Endothelial cell of umbilical vein (primary cell): ENCODE data around the gene TSKU. TPM values are rescaled to one million over a fixed set of nuclear protein-coding genes. Genes with fewer than 3 reads are reported as not detected.

ENCODE experiments used
- Bru-seq: library from RNA; stranded (reverse); fragments of 400-500 nt; gene quantifications from one replicate; lab custom pipeline; 2021; lab: Mats Ljungman, UMichigan
- BruChase-seq, 2 experiments: library from RNA; stranded (reverse); fragments of 400-500 nt; gene quantifications; one replicate each; lab custom pipeline; 2021; lab: Mats Ljungman, UMichigan
- BruUV-seq: library from RNA; stranded (reverse); fragments of 400-500 nt; replicated peaks from 2 replicates; lab custom pipeline; 2021; lab: Mats Ljungman, UMichigan
- CTCF ChIA-PET: fragments of 300-600, 350-600 bp; sonication (Branson Sonifier 250); formaldehyde crosslinking; loops from one replicate; lab custom pipeline; 2021; ENCODE audit warnings: antibody characterized with exemption, inconsistent platforms; lab: Charles Lee
- POLR2A ChIA-PET: fragments of 300-600, 350-600 bp; sonication (Branson Sonifier 250); formaldehyde crosslinking; loops from one replicate; lab custom pipeline; 2021; ENCODE audit warnings: antibody characterized with exemption, inconsistent platforms; lab: Charles Lee
- DNase-seq: peaks from one replicate; pipeline ENCODE4 v3.0.0-alpha.2; 2011; ENCODE audit warnings: low read depth, low spot score
- FAIRE-seq: peaks from 2 replicates; lab custom pipeline; 2011; peaks lifted over from hg19 to GRCh38; lab: Jason Lieb, UNC
- H2AFZ ChIP-seq: 2 replicates; pipeline ENCODE4 v1.6.0; 2012; ENCODE audit warnings: low read depth, low read length, control low read depth, inconsistent platforms
- H3K27ac ChIP-seq: 2 replicates; pipeline ENCODE4 v1.5.1; 2011; ENCODE audit warnings: low read depth, mild to moderate bottlenecking, control low read depth, low read length, moderate library complexity; ENCODE audit not compliant: insufficient read depth
- H3K27me3 ChIP-seq, 2 experiments: 2 replicates each; pipeline versions ENCODE4 v1.6.0 to v1.6.1; 2011; ENCODE audit warnings: low read length in 2 of 2, mixed read lengths in 1 of 2; ENCODE audit not compliant: control insufficient read depth in 2 of 2, insufficient read depth in 2 of 2
- H3K36me3 ChIP-seq, 2 experiments: 2 replicates in 1 of 2; 3 replicates in 1 of 2; pipeline ENCODE4 v1.5.1; 2011; ENCODE audit warnings: low read length in 2 of 2, mild to moderate bottlenecking in 1 of 2, moderate library complexity in 1 of 2; ENCODE audit not compliant: control insufficient read depth in 2 of 2, insufficient read depth in 2 of 2; ENCODE audit errors: extremely low read depth in 1 of 2
- H3K4me1 ChIP-seq: 3 replicates; pipeline ENCODE4 v1.5.1; 2011; ENCODE audit warnings: mild to moderate bottlenecking, low read length; ENCODE audit not compliant: control insufficient read depth, insufficient read depth; ENCODE audit errors: extremely low read depth
- H3K4me2 ChIP-seq: 2 replicates; pipeline ENCODE4 v1.6.1; 2011; ENCODE audit warnings: low read length, control low read depth, mixed read lengths; ENCODE audit not compliant: insufficient read depth
- H3K4me3 ChIP-seq, 3 experiments: fragments of 200-600 bp in 1 of 3; sonication (generic), shearing (Covaris generic) in 1 of 3; replicated peaks in 1 of 3; 2 replicates each; pipeline ENCODE4 v1.5.1; 2011 to 2016; ENCODE audit warnings: control low read depth in 3 of 3, low read length in 3 of 3, mild to moderate bottlenecking in 2 of 3, inconsistent platforms in 1 of 3, low read depth in 1 of 3, moderate library complexity in 1 of 3; ENCODE audit not compliant: insufficient read depth in 1 of 3
- H3K79me2 ChIP-seq: 2 replicates; pipeline ENCODE4 v1.6.0; 2012; ENCODE audit warnings: low read length, inconsistent platforms; ENCODE audit not compliant: control insufficient read depth, insufficient read depth
- H3K9ac ChIP-seq: replicated peaks from 2 replicates; pipeline ENCODE3; 2011; ENCODE audit warnings: low read length, control low read depth; ENCODE audit not compliant: insufficient read depth; ENCODE audit errors: extremely low read depth
- H3K9me1 ChIP-seq: replicated peaks from 3 replicates; pipeline ENCODE4 v1.6.0; 2011; ENCODE audit warnings: mild to moderate bottlenecking, low read length; ENCODE audit not compliant: control insufficient read depth, insufficient read depth; ENCODE audit errors: extremely low read depth
- H3K9me3 ChIP-seq: replicated peaks from 2 replicates; pipeline ENCODE4 v1.5.1; 2012; ENCODE audit warnings: low read length, inconsistent platforms; ENCODE audit not compliant: control insufficient read depth, insufficient read depth
- H4K20me1 ChIP-seq: replicated peaks from 2 replicates; pipeline ENCODE3; 2011; ENCODE audit warnings: mild to moderate bottlenecking, low read length; ENCODE audit not compliant: control insufficient read depth, insufficient read depth; ENCODE audit errors: extremely low read depth
- EZH2 ChIP-seq: IDR thresholded peaks from 2 replicates; pipeline ENCODE4 v1.6.1; 2012; ENCODE audit warnings: borderline replicate concordance, low read depth, mild to moderate bottlenecking, moderate library complexity, low read length, inconsistent platforms; ENCODE audit not compliant: severe bottlenecking
- POLR2A ChIP-seq: IDR thresholded peaks from 2 replicates; pipeline ENCODE4 v1.6.1; 2012; ENCODE audit warnings: low read depth, mild to moderate bottlenecking, control low read depth, low read length
- POLR2AphosphoS5 ChIP-seq: IDR thresholded peaks from 2 replicates; pipeline ENCODE4 v1.6.1; 2012; ENCODE audit warnings: low read depth, mild to moderate bottlenecking, control low read depth, low read length, moderate library complexity; ENCODE audit not compliant: insufficient read depth
- dilution Hi-C: fragments of 300-500 bp; cut with MboI; formaldehyde crosslinking; loops from one replicate; pipeline ENCODE4 v1.15.0; 2019; ENCODE audit warnings: low sequenced_read_pairs; ENCODE audit not compliant: extremely low pct_ligation_motif_present
- intact Hi-C: fragments of 100-400 bp; cut with micrococcal nuclease; formaldehyde crosslinking; loops from one replicate; pipeline ENCODE4 v1.10.0; 2022
- long read RNA-seq: library from polyadenylated mRNA; stranded (forward); transcript quantifications from one replicate; pipeline ENCODE4 v2.0.0, GENCODE V29; 2021
- polyA minus RNA-seq, 3 experiments: library from RNA; depleted of rRNA, polyadenylated mRNA; stranded (reverse); fragments of >200 nt; gene quantifications; 1 replicate in 1 of 3; 2 replicates in 2 of 3; pipeline ENCODE4 v1.2.3, GENCODE V29; 2011
- polyA plus RNA-seq, 4 experiments: library from polyadenylated mRNA; depleted of rRNA in 3 of 4; stranded (reverse) in 3 of 4; unstranded in 1 of 4; fragments of >200 nt; gene quantifications; 2 replicates each; pipeline versions ENCODE4 v1.2.1 to v1.2.3, GENCODE V29; 2011 to 2012; ENCODE audit warnings: missing spikeins in 1 of 4
- total RNA-seq: library from RNA; stranded (reverse); gene quantifications from 2 replicates; pipeline ENCODE4 v1.2.3, GENCODE V29; 2021

The TSKU gene, protein sequence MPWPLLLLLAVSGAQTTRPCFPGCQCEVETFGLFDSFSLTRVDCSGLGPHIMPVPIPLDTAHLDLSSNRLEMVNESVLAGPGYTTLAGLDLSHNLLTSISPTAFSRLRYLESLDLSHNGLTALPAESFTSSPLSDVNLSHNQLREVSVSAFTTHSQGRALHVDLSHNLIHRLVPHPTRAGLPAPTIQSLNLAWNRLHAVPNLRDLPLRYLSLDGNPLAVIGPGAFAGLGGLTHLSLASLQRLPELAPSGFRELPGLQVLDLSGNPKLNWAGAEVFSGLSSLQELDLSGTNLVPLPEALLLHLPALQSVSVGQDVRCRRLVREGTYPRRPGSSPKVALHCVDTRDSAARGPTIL
- 16.2 and 22.5 TPM in 2 replicates for total RNA-seq
- polyA plus RNA-seq = 21.2 and 30.2 TPM in 2 replicates
- polyA plus RNA-seq (2011; cell fraction: cytosol; rRNA removed) = 13.4 and 16.3 TPM in 2 replicates
- polyA plus RNA-seq (2011; cell fraction: nucleus; rRNA removed) = 5.6 and 7.1 TPM in 2 replicates
- 15.4 and 22.7 TPM in 2 replicates for polyA plus RNA-seq (2012)
- polyA minus RNA-seq = 16.8 and 20.0 TPM in 2 replicates
- polyA minus RNA-seq (2011; cell fraction: cytosol; rRNA and poly(A)+ RNA removed) = 38.3 TPM
- 5.4 and 6.7 TPM in 2 replicates for polyA minus RNA-seq (2011; cell fraction: nucleus; rRNA and poly(A)+ RNA removed)
- Bru-seq, nascent RNA = percentile 55 among the genes with signal in this experiment
- BruChase-seq, experiment 1, labeled RNA remaining after a 6-hour chase = percentile 62 among the genes with signal in this experiment
- percentile 67 among the genes with signal in this experiment for BruChase-seq, experiment 2, labeled RNA remaining after a 2-hour chase
- long read RNA-seq, transcript TSKU-201 (2 exons, 2,712 nt) = major isoform, 37 of 84 reads
- long read RNA-seq, partial matches to known transcripts = 42 of 84 reads
- long read RNA-seq, other reads (novel, unspliced or antisense) = 5 of 84 reads

DNA sequence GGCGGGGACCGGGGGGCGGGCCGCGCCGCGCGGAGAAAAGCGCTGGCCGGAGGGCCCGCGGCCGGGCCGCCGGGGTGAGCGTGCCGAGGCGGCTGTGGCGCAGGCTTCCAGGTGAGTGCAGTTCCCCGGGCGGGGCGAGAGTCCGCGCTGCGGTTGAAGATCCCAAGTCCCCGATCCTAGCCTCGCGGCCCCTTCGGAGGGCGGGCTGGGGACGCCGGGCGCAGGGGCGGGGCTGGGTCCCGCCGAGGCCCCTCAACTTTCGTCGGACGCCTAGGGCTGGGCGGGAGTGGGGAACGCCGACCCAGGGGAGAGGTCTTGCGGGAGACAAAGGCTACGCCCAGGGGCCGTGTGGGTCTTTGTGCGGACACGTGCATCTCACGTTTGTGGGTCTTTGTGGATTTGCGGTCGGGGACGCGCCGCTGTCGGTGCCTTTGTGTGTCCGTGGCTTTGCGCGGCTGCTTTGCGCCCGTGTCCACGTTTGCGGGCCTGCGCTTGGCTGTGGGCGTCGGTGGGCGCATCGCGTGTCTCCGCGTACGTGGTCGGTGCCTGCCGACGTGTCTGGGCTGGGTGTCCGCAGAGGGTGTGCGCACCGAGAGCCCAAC lies at the start of gene TSKU:
TSS of gene TSKU (plus strand) at position 63 of the 602 bp plus-strand sequence. CDS start 12,261 bp downstream, outside the sequence.
- Histone ChIP-seq H3K4me2 (peak within 1 kb of the TSS; percentile 83), H2AFZ (peak within 1 kb of the TSS; percentile 95), H3K9me1 (no peaks in the 10 kb centered on the region), H3K9me3 (no peaks in the 10 kb centered on the region), H3K79me2 (peaks cover 27% of the 10 kb centered on the region), H3K36me3 (no peaks in the 10 kb centered on the region), H4K20me1 (no peaks in the 10 kb centered on the region), H3K9ac (peak within 1 kb of the TSS; percentile 79), H3K4me1 (peaks cover 2% of the 10 kb centered on the region), H3K4me3 (peak within 1 kb of the TSS; percentile 75 to 91 (median 84)), H3K27me3 (peaks cover 0 to 2% of the 10 kb centered on the region in 2 experiments), H3K27ac (peak within 1 kb of the TSS; percentile 56)
- TF ChIP-seq POLR2AphosphoS5 = peak; percentile 50
- peak; percentile 44 for TF ChIP-seq POLR2A
- no peak for TF ChIP-seq EZH2
- DNase-seq (no peak), FAIRE-seq (no peak)
- ChIA-PET POLR2A (no interaction called here), CTCF (interaction anchor here (0.6 to 1.7 kb wide), 6 partner anchors 14 to 135 kb away, joined by 3 to 11 read pairs (median 4); no protein-coding TSS in a partner anchor)
- intact Hi-C loops = loop anchor here (2.0 kb wide), 2 partner anchors 15 to 77 kb away; partner anchors contain the start of gene ACER3
- BruUV-seq = no TSS peak
- dilution Hi-C loops = no loop called here
